ENCODE data around the gene EIF5AL1. TPM values are rescaled to one million over a fixed set of nuclear protein-coding genes. Genes with fewer than 3 reads are reported as not detected.
"Not testable (repeated sequence)": the region's sequence is repeated elsewhere in the genome, so short reads cannot be mapped to it uniquely, and the experiment has no call there.

The EIF5AL1 gene
- total RNA-seq, 2 experiments from 2014 or later = 1.0 to 1.1 TPM

- POLR2A ChIA-PET; DNase-seq; H3K27me3 Mint-ChIP-seq; CTCF ChIA-PET; H3K9me3 Mint-ChIP-seq; intact Hi-C loops (cut with micrococcal nuclease); H3K27ac Mint-ChIP-seq; ATAC-seq; H3K4me3 Mint-ChIP-seq; H3K36me3 Mint-ChIP-seq (ENCODE audit: low read depth); H3K4me1 Mint-ChIP-seq (ENCODE audit: low read depth): not testable (repeated sequence)
These were observed 4.3 kb downstream of the EIF5AL1 start for GRCh38 chr10:79516532-79517205.

- H3K27ac Mint-ChIP-seq; ATAC-seq; intact Hi-C loops (cut with micrococcal nuclease); H3K36me3 Mint-ChIP-seq (ENCODE audit: low read depth); CTCF ChIA-PET; H3K4me3 Mint-ChIP-seq; DNase-seq; H3K27me3 Mint-ChIP-seq; POLR2A ChIA-PET; H3K4me1 Mint-ChIP-seq (ENCODE audit: low read depth); H3K9me3 Mint-ChIP-seq: not testable (repeated sequence)
These were observed 5.2 kb downstream of the EIF5AL1 start for GRCh38 chr10:79517567-79517966.

GRCh38 chr10:79521751-79522150 lies 9.4 kb downstream of the EIF5AL1 start:
- H3K9me3 Mint-ChIP-seq; H3K27ac Mint-ChIP-seq; H3K4me1 Mint-ChIP-seq (ENCODE audit: low read depth); CTCF ChIA-PET; POLR2A ChIA-PET; DNase-seq; ATAC-seq; intact Hi-C loops (cut with micrococcal nuclease); H3K27me3 Mint-ChIP-seq; H3K36me3 Mint-ChIP-seq (ENCODE audit: low read depth); H3K4me3 Mint-ChIP-seq: not testable (repeated sequence)

GRCh38 chr10:79522464-79522863 lies 10.1 kb downstream of the EIF5AL1 start:
- DNase-seq; H3K36me3 Mint-ChIP-seq (ENCODE audit: low read depth); H3K4me3 Mint-ChIP-seq; CTCF ChIA-PET; intact Hi-C loops (cut with micrococcal nuclease); POLR2A ChIA-PET; H3K27ac Mint-ChIP-seq; H3K9me3 Mint-ChIP-seq; H3K27me3 Mint-ChIP-seq; ATAC-seq; H3K4me1 Mint-ChIP-seq (ENCODE audit: low read depth): not testable (repeated sequence)

GRCh38 chr10:79523157-79523853 lies 11.0 kb downstream of the EIF5AL1 start:
- H3K4me3 Mint-ChIP-seq; H3K27ac Mint-ChIP-seq; intact Hi-C loops (cut with micrococcal nuclease); H3K36me3 Mint-ChIP-seq (ENCODE audit: low read depth); CTCF ChIA-PET; DNase-seq; H3K9me3 Mint-ChIP-seq; H3K4me1 Mint-ChIP-seq (ENCODE audit: low read depth); ATAC-seq; POLR2A ChIA-PET; H3K27me3 Mint-ChIP-seq: not testable (repeated sequence)

- H3K27me3 Mint-ChIP-seq; ATAC-seq; H3K27ac Mint-ChIP-seq; CTCF ChIA-PET; H3K9me3 Mint-ChIP-seq; intact Hi-C loops (cut with micrococcal nuclease); DNase-seq; H3K4me1 Mint-ChIP-seq (ENCODE audit: low read depth); H3K36me3 Mint-ChIP-seq (ENCODE audit: low read depth); POLR2A ChIA-PET; H3K4me3 Mint-ChIP-seq: not testable (repeated sequence)
These were observed 12.8 kb downstream of the EIF5AL1 start for GRCh38 chr10:79525049-79525710.

GRCh38 chr10:79528261-79528660 lies 15.9 kb downstream of the EIF5AL1 start:
- CTCF ChIA-PET; H3K27ac Mint-ChIP-seq; H3K4me3 Mint-ChIP-seq; intact Hi-C loops (cut with micrococcal nuclease); DNase-seq; POLR2A ChIA-PET; H3K27me3 Mint-ChIP-seq; ATAC-seq; H3K4me1 Mint-ChIP-seq (ENCODE audit: low read depth); H3K9me3 Mint-ChIP-seq; H3K36me3 Mint-ChIP-seq (ENCODE audit: low read depth): not testable (repeated sequence)

GRCh38 chr10:79533142-79533902 lies 21.0 kb downstream of the EIF5AL1 start:
- CTCF ChIA-PET = interaction anchor here (0.7 kb wide), 1 partner anchor 69 kb away, joined by 3 read pairs; no protein-coding TSS in a partner anchor
- H3K4me1 Mint-ChIP-seq (ENCODE audit: low read depth) = not testable (repeated sequence)

GRCh38 chr10:79533903-79534175 lies 21.5 kb downstream of the EIF5AL1 start:
- H3K9me3 Mint-ChIP-seq; DNase-seq; H3K27me3 Mint-ChIP-seq; H3K27ac Mint-ChIP-seq; H3K4me3 Mint-ChIP-seq; H3K36me3 Mint-ChIP-seq (ENCODE audit: low read depth); ATAC-seq; POLR2A ChIA-PET; H3K4me1 Mint-ChIP-seq (ENCODE audit: low read depth): not testable (repeated sequence)
- intact Hi-C loops (cut with micrococcal nuclease) = loop anchor here (10.0 kb wide), 1 partner anchor 71 kb away; no protein-coding TSS in a partner anchor
- CTCF ChIA-PET = interaction anchor here (0.7 kb wide), 1 partner anchor 68 kb away, joined by 3 read pairs; no protein-coding TSS in a partner anchor

More at GRCh38 chr10:79533142-79533902, 21.0 kb downstream of the EIF5AL1 start:
- intact Hi-C loops (cut with micrococcal nuclease) = loop anchor here (10.0 kb wide), 1 partner anchor 71 kb away; no protein-coding TSS in a partner anchor
- H3K4me3 Mint-ChIP-seq; H3K27me3 Mint-ChIP-seq; DNase-seq; ATAC-seq; H3K9me3 Mint-ChIP-seq; POLR2A ChIA-PET; H3K36me3 Mint-ChIP-seq (ENCODE audit: low read depth); H3K27ac Mint-ChIP-seq: not testable (repeated sequence)

GRCh38 chr10:79538311-79538710 lies 26.0 kb downstream of the EIF5AL1 start:
- H3K4me3 Mint-ChIP-seq; H3K27me3 Mint-ChIP-seq; H3K27ac Mint-ChIP-seq; ATAC-seq; H3K4me1 Mint-ChIP-seq (ENCODE audit: low read depth); H3K36me3 Mint-ChIP-seq (ENCODE audit: low read depth); DNase-seq; POLR2A ChIA-PET; H3K9me3 Mint-ChIP-seq: not testable (repeated sequence)
- CTCF ChIA-PET = interaction anchor here (1.1 to 2.0 kb wide), 6 partner anchors 13 to 388 kb away, joined by 3 to 7 read pairs (median 6); partner anchors contain the start of gene SFTPA1
- intact Hi-C loops (cut with micrococcal nuclease) = loop anchor here (10.0 kb wide), 1 partner anchor 66 kb away; no protein-coding TSS in a partner anchor

GRCh38 chr10:79540930-79541329 lies 28.6 kb downstream of the EIF5AL1 start:
- H3K36me3 Mint-ChIP-seq (ENCODE audit: low read depth); H3K4me3 Mint-ChIP-seq; POLR2A ChIA-PET; H3K27ac Mint-ChIP-seq; H3K4me1 Mint-ChIP-seq (ENCODE audit: low read depth); H3K27me3 Mint-ChIP-seq; H3K9me3 Mint-ChIP-seq; DNase-seq; intact Hi-C loops (cut with micrococcal nuclease); CTCF ChIA-PET: not testable (repeated sequence)
- ATAC-seq = peak; percentile 85
